ENCODE data around the gene PNMA1. TPM values are rescaled to one million over a fixed set of nuclear protein-coding genes. Genes with fewer than 3 reads are reported as not detected.
A peak's percentile ranks its signal among the peaks of the same experiment; 100 is the strongest.

The PNMA1 gene
- total RNA-seq, 6 donors from 2014 or later = 9.9 to 28.9 (median 15.2) TPM

DNA sequence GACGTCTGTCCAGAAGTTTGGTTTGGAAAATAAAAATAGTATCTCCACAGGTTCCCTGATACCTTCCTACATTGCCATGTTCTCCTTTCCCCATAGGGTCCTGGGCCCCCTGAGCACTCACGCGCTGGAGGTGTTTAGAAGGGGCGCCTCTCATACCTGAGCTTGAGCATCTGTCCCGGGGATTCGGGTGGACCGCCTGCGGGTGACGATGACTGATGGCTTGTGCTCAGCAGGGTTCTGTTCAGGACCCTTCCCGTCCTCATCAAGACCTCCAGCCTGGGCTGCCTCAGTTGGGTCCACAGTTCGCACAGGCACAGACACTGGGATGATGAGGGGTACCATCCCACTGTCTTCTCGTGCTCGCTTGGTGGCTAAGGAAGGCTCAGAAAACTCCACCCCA, 22.7 kb upstream of the PNMA1 start:
- H3K36me3 ChIP-seq = peaks cover 7 to 79% (median 52%) of the 10 kb centered on the region in 4 donors
- no peak for ATAC-seq (ENCODE audit: low FRiP score in 2 of 2)
- 86 to 95% methylated on average over 12 to 13 of the region's 13 CpGs for WGBS, 2 donors

DNA sequence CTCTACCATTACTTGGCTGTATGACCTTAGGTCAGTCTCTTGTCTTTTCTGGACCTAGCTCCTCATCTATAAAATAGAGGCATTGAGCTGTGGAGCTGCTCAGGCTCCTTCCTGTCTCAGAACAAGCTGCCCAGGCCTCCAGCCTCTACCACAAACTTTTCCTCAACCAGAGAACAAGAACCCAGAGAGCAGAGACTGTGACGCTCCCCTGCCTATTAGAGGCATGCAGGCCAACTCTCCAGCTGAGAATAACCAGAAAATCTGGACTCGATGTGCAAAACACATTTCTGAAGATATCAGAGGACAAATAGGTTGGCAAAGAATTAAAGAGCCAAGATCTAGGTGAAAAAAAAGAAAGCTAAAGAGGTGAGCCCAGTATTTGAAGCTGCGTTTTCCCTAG, 17.8 kb upstream of the PNMA1 start:
- TF ChIP-seq, protein P1, sequence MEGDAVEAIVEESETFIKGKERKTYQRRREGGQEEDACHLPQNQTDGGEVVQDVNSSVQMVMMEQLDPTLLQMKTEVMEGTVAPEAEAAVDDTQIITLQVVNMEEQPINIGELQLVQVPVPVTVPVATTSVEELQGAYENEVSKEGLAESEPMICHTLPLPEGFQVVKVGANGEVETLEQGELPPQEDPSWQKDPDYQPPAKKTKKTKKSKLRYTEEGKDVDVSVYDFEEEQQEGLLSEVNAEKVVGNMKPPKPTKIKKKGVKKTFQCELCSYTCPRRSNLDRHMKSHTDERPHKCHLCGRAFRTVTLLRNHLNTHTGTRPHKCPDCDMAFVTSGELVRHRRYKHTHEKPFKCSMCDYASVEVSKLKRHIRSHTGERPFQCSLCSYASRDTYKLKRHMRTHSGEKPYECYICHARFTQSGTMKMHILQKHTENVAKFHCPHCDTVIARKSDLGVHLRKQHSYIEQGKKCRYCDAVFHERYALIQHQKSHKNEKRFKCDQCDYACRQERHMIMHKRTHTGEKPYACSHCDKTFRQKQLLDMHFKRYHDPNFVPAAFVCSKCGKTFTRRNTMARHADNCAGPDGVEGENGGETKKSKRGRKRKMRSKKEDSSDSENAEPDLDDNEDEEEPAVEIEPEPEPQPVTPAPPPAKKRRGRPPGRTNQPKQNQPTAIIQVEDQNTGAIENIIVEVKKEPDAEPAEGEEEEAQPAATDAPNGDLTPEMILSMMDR (IDR thresholded peaks at IDR 0.05) = no peak
- TF ChIP-seq EP300 (IDR thresholded peaks at IDR 0.05) (no peak), POLR2A (IDR thresholded peaks at IDR 0.05) (no peak)
- Histone ChIP-seq H3K36me3 (peaks cover 7 to 89% (median 49%) of the 10 kb centered on the region in 4 donors), H3K9me3 (no peaks in the 10 kb centered on the region), H3K4me3 (no peak overlapping the region), H3K27me3 (no peaks in the 10 kb centered on the region), H3K27ac (peak overlapping the region in 2 of 4 donors; percentile 27 to 68), H3K4me1 (peaks cover 19 to 22% (median 20%) of the 10 kb centered on the region in 4 donors)
- 84 to 90% methylated on average over 3 of the region's 3 CpGs for WGBS, 2 donors
- ATAC-seq (ENCODE audit: low FRiP score in 2 of 2) = no peak
- no peak for DNase-seq

More for the DNA sequence above, 22.7 kb upstream of the PNMA1 start:
- H3K27me3 ChIP-seq = no peaks in the 10 kb centered on the region
- H3K9me3 ChIP-seq = no peaks in the 10 kb centered on the region
- H3K4me1 ChIP-seq = peaks cover 29 to 35% (median 34%) of the 10 kb centered on the region in 4 donors
- DNase-seq = peak in 1 of 2 donors; percentile 33
- TF ChIP-seq EP300 (IDR thresholded peaks at IDR 0.05) (no peak), POLR2A (IDR thresholded peaks at IDR 0.05) (no peak), POLR2AphosphoS5 (IDR thresholded peaks at IDR 0.05) (no peak)
- TF ChIP-seq, protein P1 (IDR thresholded peaks at IDR 0.05) = no peak
- H3K4me3 ChIP-seq = no peak overlapping the region
- H3K27ac ChIP-seq = no peak overlapping the region

DNA sequence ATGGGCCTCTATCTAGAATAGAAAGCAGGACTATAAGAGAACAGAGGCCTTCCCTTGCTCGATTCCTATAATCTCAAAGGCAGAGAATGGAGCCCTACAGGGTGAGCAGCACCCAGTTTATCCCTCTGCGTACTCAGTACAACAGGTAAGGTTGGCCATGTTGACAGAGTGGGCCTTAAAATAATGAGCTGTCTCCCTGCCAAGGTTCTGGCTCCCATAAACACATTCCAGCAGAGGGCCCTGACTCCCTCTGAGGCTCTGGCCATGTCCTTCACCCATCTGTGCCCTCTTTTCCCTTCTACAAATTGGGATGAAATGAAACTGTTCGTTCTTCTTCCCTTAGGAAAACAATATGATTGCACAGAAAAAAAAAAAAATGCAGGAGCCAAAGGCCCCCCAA, 16.9 kb upstream of the PNMA1 start:
- peaks cover 19 to 22% (median 20%) of the 10 kb centered on the region in 4 donors for H3K4me1 ChIP-seq
- H3K27ac ChIP-seq = peak overlapping the region in 2 of 4 donors; percentile 37 to 68
- H3K27me3 ChIP-seq = no peaks in the 10 kb centered on the region
- peaks cover 16 to 89% (median 51%) of the 10 kb centered on the region in 4 donors for H3K36me3 ChIP-seq
- H3K4me3 ChIP-seq = no peak overlapping the region
- no peaks in the 10 kb centered on the region for H3K9me3 ChIP-seq
- 58 to 72% methylated on average over 3 of the region's 3 CpGs for WGBS, 2 donors
- no peak for DNase-seq
- TF ChIP-seq POLR2AphosphoS5 (IDR thresholded peaks at IDR 0.05) (no peak), EP300 (IDR thresholded peaks at IDR 0.05) (no peak), POLR2A (IDR thresholded peaks at IDR 0.05) (no peak)
- TF ChIP-seq, protein P1 (IDR thresholded peaks at IDR 0.05) = no peak
- ATAC-seq (ENCODE audit: low FRiP score in 2 of 2) = no peak

DNA sequence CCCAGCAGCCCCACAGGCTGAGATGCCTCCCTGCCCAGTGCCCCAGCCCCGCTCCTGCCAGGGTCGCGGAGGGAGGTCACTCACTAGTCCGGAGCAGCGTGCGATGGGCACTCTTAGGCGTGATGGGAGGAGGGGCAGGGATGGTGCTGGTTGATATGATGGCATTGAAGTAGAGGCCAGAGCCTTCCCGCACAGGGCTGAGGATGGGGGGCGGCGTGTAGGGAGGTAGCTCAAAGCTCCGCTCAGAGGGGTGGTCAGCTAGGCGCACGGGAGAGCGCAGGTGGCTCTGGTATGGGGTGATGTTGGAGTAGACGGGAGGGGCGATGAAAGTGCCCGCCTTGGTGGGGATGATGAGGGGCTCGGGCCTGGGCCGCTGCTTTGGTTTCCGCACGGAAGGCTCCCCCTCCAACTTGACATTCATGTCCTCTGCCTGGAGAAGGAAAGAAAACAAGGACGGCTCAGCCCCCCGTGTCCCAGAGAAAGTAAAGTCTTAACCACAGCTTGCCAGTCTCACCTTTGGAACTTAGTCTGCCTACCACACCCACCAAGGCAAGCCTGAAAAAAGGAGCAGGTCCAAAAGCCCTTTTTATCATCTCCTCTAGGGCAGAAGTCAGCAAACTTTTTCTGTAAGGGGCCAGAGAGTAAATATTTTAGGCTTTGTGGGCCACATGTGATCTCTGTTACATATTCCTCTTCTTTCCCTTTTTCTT, 15.5 kb upstream of the PNMA1 start:
- peaks cover 28 to 32% (median 30%) of the 10 kb centered on the region in 4 donors for H3K4me1 ChIP-seq
- 94% methylated on average over 23 of the region's 23 CpGs for WGBS, 2 donors
- DNase-seq (no peak), ATAC-seq (ENCODE audit: low FRiP score in 2 of 2) (no peak)
- TF ChIP-seq POLR2AphosphoS5 (IDR thresholded peaks at IDR 0.05) = no peak
- TF ChIP-seq, protein P1 (IDR thresholded peaks at IDR 0.05) = no peak
- no peak for TF ChIP-seq POLR2A (IDR thresholded peaks at IDR 0.05)
- TF ChIP-seq EP300 (IDR thresholded peaks at IDR 0.05) = no peak
- no peaks in the 10 kb centered on the region for H3K27me3 ChIP-seq
- H3K27ac ChIP-seq = peak overlapping the region; percentile 49 to 72 (median 63)
- H3K9me3 ChIP-seq = no peaks in the 10 kb centered on the region
- H3K4me3 ChIP-seq = no peak overlapping the region
- peaks cover 23 to 89% (median 55%) of the 10 kb centered on the region in 4 donors for H3K36me3 ChIP-seq
